Hematopoietic multipotent progenitor cell treated with erythropoietin and hydrocortisone succinate and interleukin-3 and kit ligand, for 15 days (in vitro differentiated cells): Measurements from ENCODE around the gene MPZL1.
"Not testable (repeated sequence)": the region's sequence is repeated elsewhere in the genome, so short reads cannot be mapped to it uniquely, and the experiment has no call there.

Source experiments
- DNase-seq: peaks from one replicate; pipeline ENCODE4 v3.0.0-alpha.2; 2015; ENCODE audit warnings: low spot score

The MPZL1 gene

DNA sequence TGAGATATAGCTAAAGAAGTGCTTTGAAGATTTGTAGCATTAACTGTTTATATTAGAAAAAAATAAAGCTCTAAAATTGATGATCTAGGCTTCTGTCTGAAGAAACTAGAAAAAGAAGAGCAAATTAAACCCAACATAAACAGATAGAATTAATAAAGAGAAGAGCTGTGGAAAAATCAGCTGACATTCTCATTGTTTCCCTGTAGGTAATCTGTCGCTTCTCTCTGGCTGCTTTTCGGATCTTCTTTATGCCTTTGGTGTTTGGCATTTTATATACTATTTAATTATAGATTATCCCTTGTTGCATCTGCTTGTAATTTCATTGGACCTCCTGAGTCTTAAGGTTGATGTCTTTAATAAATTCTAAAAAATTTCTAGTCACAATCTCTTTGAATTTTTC lies 59.8 kb downstream of the MPZL1 start:
- no peak for DNase-seq

DNA sequence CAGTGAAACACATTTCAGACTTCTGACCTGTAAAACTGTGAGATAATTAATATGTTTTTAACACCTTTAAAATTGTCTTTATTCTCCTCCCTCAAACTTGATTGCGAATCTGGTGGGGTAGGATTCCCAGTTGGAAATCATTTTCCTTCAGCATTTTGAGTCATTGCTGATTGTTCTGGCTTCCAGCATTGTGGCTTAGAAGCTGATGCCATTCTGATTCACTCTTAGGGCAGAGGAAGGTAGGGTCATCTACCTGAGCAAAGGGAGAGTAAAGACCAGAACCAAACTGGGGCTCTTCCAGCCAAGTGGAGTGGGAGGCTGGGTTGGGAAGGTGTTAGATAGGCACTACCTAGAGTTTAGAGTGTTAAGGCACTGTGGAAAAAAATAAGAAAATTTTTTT lies 61.2 kb downstream of the MPZL1 start:
- DNase-seq: no peak

DNA sequence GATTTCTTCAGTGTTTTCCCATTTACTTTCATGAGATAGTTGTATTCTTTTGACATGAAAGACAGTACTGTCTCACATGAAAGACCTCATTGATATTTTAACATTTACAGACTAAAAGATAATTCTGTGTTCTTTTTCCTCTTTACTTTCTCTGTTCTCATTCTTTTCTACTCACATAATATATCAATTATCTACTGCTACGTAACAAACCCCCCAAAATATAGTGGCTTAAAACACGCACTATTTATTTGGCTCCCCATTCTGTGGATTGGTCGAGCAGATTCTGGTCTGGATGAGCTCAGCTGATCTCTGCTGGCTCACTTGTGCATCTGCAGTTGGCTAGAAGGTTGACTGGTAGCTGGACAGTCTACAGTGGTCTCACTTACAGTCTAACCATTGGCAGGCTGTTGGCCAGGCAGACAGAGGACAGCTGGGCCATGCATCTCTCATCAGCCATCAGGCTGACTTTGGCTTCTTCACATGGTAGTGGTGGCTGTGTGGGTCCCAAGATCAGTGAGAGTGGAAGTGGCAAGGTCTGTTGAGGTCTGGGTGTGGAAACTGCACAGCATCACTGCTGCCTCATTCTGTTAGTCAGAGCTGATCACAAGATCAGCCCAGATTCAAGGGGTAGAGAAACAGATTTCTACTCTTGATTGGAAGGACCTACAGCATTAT lies 63.2 kb downstream of the MPZL1 start:
- no peak for DNase-seq

DNA sequence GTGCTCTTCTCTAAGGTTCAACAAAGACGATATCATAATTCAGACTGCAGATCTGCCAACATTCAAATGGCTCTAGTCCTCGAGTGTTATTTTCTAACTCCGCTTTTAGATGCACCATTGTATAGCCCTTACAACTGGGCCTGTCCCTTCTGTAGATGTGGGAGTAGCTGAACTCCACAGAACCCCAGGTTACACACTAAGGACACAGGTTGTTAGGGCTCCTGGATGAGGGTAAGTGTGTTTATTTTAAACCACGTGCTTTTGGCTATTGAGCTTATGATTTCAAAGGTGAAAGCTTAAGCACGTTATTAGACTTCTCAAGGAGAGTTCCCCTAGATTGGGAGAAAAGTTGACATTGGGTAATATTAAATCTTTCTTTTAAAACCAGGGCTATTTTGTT lies 64.7 kb downstream of the MPZL1 start:
- DNase-seq: no peak

DNA sequence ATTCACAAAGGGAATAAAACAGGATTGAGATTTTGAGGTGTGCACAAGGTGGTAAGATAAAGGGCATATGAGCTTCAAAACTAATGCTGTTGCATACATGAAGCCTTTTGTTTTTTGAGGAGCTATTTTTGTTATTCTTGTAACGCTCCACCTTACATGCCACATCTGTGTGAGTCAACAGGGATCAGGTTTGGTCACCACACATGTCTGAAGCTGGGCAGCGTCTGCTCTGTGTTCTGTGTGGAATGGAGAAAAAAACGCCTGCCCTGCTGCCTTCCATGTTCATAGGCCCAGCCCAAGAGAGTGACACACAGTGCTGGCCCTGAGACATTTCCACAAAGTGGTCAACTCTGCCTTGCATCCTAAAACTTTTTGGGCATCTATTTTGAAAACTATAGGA lies 67.7 kb downstream of the MPZL1 start:
- DNase-seq: no peak

DNA sequence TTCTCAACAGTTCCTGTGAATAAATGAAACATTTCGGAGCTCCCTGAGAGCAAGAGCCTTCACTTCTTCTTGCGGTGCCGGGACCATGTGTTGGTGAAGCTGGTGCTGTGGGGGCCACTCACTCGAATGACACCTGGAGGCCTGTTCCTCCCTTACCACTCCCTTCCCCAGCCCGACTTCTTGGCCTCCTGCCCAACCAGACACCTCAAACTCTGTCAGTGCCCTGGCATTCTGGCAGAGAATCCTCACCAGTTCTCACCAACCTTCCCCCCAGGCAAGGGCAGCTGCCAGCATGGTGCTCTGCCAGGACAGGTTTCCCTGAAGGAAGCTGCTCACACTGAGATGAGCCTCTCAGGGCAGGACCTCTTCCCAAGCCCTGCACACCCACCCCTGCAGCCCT lies 68.3 kb downstream of the MPZL1 start:
- DNase-seq: no peak

DNA sequence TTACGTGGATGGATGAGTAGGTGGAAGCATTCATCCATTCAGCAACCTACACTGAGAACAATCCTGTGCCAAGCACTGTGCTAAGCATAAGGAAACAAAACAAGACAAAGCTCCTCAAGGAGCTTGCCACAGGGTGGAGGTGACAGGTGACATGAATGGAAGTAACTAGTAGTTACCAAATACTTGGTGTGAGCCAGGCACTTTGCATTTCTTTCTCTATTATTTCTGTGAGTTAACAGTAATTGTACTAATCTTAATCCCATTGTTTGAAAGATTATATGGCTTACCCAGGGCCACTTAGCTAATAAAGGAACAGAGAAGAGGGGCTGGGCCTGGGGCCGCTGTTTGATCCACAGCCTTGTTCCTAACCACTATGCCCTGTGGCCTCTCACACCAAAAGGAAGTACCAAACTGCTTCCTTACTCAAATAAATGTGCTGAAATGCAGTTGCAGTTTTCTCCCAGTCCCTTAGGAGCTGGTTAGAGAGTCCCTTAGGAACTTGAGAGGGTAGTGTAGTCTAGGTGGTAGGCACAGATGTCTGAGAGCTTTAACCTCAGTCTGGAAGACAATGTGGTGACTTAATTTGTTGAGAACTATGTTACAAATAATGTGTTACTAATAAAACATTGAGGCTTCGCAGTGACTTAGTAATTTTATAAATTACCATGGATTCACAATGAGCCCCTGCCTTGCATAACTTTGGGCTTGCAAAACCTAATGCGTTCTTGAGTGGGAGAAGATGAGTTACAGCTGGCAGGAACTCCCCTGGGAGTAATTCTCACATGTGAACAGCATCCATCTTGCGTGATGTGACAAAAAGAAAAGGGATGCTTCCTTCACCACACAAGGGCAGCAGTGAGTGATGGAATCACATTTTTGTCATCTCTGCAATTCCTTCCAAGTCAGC lies 69.8 kb downstream of the MPZL1 start:
- DNase-seq: no peak

DNA sequence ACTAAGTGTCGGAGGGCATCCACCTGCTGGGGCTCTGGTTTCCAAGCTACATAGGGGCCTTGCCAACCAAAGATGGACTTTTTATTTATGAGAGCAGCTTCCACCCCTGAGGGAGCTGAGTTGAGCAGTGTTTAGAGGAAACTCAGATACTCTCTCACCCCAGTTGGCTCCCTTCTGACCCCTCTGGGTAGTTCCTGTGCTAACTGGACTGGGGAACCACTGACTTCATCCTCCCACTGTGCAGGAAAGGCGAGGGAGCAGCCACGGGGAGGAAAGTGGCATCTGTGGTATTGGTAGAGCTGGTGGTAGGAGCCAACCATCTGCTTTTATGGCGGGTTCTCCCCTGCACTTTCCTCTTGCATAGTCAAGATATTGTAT lies 70.4 kb downstream of the MPZL1 start:
- DNase-seq: no peak

DNA sequence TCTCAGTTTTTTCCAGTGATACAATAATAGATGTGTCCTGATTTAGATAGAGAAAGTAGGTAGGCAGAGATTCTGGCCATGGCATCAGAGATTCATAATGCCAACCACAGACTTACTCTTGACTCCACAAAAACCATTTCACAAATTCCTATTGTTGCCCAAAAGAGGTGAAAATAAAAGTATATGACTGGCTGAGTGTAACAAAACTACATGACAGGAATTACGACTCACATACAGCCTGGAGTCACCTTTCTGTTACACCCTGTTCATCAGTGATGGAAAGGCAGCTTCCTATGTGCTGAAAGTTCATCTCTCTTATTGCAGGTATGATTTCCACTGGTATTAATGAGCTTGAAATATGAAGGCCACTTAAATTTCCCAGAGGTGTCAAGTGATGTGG lies 72.3 kb downstream of the MPZL1 start:
- no peak for DNase-seq

DNA sequence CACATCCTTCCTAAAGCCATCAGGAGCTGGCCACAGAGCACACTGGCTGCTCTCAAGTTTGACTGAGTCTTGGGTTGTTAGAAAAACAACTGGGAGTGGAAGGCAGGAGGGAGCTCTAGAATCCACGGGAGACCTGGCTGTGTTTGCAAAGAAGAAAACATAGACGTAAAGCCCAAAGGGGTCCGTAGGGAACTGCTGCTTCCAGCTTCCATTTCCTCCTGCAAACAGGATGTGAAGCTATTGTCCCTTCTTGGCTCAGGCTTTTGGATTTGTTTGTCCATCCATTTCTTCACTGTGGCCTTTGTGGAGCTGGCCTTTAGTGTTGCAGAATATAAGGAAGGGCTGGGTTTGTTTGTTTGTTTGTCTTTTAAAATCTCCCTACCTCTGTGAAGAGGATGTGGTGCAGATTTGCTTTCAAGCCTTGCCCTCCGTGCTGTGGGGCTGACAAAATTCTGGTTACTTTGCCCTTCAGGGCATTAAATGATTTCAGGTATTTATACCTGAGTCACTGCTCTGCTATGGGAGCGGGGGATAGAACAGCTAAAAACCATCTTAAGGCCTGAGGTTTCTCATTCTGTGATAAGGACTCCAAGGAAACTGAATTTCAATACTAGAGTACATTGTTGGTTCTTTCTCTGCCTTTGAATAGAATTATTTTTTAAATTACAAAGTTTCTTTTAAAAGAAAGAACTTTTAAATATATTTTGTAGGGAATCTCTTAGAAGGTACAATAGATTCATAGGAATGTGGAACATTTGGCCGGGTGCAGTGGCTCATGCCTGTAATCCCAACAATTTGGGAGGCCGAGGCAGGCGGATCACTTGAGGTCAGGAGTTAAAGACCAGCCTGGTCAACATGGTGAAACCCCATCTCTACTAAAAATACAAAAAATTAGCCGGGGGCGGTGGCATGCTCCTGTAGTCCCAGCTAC lies 74.3 kb downstream of the MPZL1 start:
- DNase-seq: no peak

DNA sequence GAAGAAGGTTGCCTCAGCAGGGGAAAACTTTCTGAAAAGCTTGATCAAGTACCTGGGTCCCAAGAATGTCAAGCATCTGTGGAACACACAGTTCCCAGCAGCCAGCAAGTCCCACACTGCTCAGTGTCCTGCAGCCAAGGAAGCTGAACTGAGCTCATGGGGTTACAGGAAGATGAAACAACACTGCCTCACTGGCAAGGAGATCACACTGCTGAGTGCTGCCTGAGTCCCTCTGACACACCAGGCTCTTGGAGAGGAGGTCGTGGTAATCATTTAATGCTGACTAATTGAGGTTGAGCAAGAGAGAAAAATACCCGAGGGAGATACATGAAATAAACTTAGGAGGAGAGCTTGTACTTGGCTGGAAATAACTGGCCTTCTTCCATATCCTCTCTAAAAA lies 75.2 kb downstream of the MPZL1 start:
- no peak for DNase-seq

DNA sequence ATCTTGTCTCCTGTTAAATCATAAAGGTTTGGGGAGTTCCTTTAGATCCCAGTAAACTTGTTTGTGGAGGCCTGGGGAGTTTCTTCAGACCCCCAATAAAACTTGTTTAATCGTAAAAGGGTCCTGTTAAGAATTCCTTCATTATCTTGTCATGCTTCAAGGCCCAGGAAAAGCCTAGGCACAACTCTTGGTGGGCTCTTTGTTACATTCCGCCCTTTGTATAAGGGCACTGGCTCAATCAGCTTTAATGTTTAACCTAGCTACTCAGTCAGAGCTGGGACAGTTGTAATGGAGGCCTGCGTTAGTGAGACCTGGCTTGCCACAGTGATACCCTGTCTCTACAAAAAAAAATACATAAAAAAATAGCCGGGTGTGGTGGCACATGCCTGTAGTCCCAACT lies 77.2 kb downstream of the MPZL1 start:
- no peak for DNase-seq

DNA sequence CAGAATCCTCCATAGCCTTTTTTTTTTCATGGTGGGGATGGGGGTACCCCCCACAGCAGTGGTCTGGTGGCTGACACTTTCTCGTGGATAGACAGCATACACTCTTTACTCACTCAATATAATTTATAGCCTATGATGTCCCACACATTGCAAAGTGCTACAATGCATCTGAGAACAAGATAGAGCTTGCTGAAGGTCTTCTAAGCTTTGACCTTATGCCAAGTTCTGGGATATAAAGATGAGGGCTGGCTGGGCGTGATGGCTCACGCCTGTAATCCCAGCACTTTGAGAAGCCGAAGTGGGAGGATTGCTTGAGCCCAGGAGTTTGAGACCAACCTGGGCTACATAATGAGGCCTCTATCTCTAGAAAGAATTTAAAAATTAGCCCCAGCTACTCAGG lies 78.0 kb downstream of the MPZL1 start:
- no peak for DNase-seq

DNA sequence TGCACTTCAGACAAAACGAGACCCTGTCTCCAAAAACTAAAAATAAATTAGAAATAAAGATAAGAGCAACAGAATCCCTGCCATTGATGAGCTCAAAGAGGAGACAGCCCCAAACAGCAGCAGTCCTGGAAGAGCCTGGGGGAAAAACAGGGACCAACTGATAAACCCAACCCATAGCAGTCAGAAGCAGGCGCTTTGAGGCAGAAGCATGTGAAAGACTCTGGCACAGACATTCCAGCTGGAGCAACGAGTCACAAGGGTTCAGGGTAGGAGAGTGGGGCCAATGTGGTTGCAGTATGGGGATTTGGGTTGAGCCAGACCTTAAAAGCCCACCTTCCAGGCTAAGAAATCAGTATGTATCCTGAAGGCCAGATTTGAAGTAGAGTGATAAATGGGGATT lies 78.5 kb downstream of the MPZL1 start:
- no peak for DNase-seq

DNA sequence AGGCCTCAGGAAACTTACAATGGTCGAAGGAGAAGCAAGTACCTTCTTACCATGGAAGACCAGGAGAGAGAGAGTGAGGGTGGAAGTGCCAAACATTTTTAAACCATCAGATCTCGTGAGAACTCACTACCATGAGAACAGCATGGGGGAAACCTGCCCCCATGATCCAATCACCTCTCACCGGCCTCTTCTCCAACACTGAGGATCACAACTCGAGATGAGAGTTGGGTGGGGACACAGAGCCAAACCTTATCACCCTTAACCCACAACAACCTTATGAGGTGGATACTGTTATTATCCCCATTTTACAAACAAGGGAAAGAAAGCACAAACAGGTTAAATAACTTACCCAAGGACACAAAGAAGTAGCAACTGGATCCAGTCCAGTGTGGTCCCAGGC lies 80.5 kb downstream of the MPZL1 start:
- no peak for DNase-seq

DNA sequence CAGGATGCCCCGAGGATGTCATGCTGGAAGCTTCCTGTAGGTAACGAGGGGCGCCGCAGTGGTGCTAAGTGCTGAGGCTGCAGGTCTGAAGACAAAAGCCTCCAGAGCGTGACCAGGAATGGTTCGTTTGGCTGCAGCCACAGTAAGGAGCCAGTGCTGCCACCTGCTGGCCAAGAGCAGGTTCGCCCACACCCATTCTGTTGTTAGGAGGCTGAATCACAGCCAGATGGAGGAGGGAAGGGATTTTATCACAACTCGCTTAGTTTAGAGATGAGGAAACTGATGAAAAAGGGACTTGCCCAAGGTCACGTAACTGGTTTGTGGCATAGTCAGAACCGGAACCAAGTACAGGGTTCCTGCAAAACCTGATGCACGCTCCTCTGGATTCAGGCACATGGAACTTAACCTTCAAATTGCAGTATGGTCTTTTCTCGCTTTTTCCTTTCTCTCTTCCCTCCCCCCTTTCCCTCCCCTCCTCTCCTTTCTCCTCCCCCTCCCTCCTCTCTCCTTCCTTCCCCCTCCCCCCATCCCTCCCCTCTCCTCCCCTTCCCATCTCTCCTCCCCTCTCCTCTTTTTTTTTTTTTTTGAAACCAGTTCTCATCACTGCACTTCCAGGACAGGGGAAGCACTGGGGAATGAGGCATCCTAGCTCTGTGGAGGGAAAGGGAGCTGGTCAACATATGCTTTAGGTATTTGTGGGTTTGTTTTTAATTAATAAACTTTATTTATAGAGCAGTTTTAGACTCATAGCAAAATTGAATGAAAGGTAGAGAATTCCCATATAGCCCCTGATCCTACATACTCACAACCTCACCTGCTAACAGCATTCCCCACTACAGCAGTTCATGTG lies 81.8 kb downstream of the MPZL1 start:
- DNase-seq: peak; percentile 84

DNA sequence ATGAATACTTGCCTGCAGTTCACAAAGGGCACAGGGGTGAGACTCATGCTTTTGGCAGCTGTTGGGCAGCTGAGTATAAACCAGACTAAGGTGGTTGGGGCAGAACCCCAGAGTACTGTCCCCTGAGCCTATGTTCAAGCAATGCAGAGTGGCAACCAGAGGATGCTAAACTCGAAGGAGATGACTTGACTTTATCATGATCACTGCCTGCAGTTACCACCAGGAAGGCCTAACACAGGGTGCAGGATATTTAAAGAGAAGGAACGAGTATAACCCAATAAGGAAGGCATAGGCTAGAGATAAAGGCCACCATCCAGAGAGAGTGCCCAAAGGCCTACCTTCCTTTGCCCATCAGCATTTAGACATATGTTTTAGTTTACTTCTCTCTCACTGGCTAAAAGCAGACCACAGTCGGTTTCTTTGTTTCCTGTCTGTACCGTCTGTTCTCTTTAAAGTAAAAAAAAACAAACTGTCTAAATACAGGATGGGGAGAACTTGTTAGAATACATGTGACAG lies 83.3 kb downstream of the MPZL1 start:
- no peak for DNase-seq

DNA sequence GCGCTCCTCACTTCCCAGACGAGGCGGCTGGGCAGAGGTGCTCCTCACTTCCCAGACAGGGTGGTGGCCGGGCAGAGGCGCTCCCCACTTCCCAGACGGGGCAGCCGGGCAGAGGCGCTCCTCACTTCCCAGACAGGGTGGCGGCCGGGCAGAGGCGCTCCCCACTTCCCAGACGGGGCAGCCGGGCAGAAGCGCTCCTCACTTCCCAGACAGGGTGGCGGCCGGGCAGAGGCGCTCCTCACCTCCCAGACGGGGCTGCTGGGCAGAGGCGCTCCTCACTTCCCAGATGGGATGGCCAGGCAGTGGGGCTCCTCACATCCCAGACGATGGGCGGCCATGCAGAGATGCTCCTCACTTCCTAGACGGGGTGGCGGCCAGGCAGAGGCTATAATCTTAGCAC lies 84.5 kb downstream of the MPZL1 start:
- not testable (repeated sequence) for DNase-seq

DNA sequence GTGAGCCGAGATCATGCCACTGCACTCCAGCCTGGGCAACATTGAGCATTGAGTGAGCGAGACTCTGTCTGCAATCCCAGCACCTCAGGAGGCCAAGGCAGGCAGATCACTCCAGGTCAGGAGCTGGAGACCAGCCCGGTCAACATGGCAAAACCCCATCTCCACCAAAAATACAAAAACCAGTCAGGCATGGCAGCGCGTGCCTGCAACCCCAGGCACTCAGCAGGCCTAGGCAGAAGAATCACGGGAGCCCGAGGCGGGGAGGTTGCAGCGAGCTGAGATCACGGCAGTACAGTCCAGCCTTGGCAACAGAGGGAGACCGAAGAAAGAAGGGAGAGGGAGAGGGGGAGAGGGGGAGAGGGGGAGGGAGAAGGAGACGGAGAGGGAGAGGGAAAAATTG lies 84.9 kb downstream of the MPZL1 start:
- DNase-seq: not testable (repeated sequence)

DNA sequence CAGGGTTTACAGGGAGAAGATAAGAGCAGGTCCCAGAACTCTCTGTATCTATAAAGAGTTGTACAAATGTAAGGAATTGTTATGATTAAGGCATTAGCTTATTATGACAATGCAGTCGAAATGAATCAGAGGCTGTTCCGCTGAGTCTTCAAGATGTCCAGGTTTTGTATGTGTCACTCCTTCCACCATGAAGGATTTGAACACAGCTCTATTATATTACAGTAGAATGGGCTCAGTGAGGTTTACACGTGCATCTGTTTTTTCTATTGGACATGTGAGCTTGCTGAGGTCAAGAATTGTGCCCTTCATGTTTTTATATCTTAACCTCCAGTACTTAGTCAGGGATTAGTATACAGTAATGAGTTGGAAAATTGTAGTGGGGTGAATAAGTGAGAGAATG lies 86.3 kb downstream of the MPZL1 start:
- no peak for DNase-seq

DNA sequence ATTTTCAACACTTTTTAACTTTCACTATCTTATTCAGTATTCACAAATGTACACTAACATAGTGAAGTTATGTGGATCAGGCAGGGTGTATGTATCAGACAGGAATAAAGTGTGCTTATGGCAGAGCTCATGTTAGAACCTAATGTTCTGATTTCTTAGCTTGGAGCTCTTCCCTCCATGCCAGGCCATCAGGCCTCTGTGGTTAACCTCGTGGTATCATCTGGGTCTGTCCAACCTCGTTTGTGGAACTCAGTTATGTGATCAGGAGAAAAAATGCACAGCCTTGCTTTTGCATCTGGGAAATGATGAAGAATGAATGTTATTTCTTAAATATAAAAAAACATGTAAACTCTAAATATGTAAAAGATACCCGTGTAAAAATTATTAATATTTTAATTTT lies 86.9 kb downstream of the MPZL1 start:
- DNase-seq: no peak
